ENCODE data around the gene NAGPA. TPM values are rescaled to one million over a fixed set of nuclear protein-coding genes. Genes with fewer than 3 reads are reported as not detected.

Gene NAGPA
- total and polyA plus RNA-seq, 7 experiments from 2014 or later = 17.8 to 42.9 (median 34.1) TPM

- Mint-ChIP-seq H3K4me3 (no peak overlapping the region), H3K9me3 (peaks cover 0 to 2% (median 0%) of the 10 kb centered on the region in 11 donors), H3K36me3 (no peaks in the 10 kb centered on the region), H3K27me3 (peaks cover 28 to 71% (median 43%) of the 10 kb centered on the region in 5 donors), H3K27ac (no peak overlapping the region), H3K4me1 (peaks cover 0 to 10% (median 0%) of the 10 kb centered on the region in 7 donors)
- intact Hi-C loops (cut with micrococcal nuclease) = no loop called here
- Histone ChIP-seq H3K27me3 (ENCODE audit: control insufficient read depth in 2 of 2, insufficient read depth in 2 of 2, low read length in 2 of 2) (no peaks in the 10 kb centered on the region), H3K4me3 (ENCODE audit: low read length) (no peak overlapping the region), H3K36me3 (ENCODE audit: control insufficient read depth in 2 of 3, insufficient read depth in 3 of 3, low read length in 3 of 3) (no peaks in the 10 kb centered on the region), H3K9me3 (ENCODE audit: control insufficient read depth in 2 of 3, low read length in 3 of 3) (no peaks in the 10 kb centered on the region), H3K27ac (ENCODE audit: low read depth, low read length) (no peak overlapping the region), H3K4me1 (ENCODE audit: control insufficient read depth in 2 of 2, insufficient read depth in 2 of 2, low read length in 2 of 2) (no peaks in the 10 kb centered on the region)
- DNase-seq (no peak), ATAC-seq (no peak)
- ChIA-PET POLR2A (no interaction called here), CTCF (no interaction called here)
These were observed 42.0 kb downstream of the NAGPA start for GRCh38 chr16:4991754-4992153.

- no peak overlapping the region for H3K27ac ChIP-seq (ENCODE audit: low read depth, low read length)
- H3K9me3 ChIP-seq (ENCODE audit: control insufficient read depth in 2 of 3, low read length in 3 of 3) = no peaks in the 10 kb centered on the region
- Mint-ChIP-seq H3K27me3 (peaks cover 36 to 68% (median 42%) of the 10 kb centered on the region in 5 donors), H3K27ac (no peak overlapping the region), H3K9me3 (peaks cover 0 to 6% (median 0%) of the 10 kb centered on the region in 11 donors), H3K36me3 (no peaks in the 10 kb centered on the region), H3K4me3 (no peak overlapping the region), H3K4me1 (peaks cover 0 to 10% (median 0%) of the 10 kb centered on the region in 7 donors)
- no peak for DNase-seq
- H3K4me3 ChIP-seq (ENCODE audit: low read length) = no peak overlapping the region
- no peak for ATAC-seq
- no peaks in the 10 kb centered on the region for H3K36me3 ChIP-seq (ENCODE audit: control insufficient read depth in 2 of 3, insufficient read depth in 3 of 3, low read length in 3 of 3)
- H3K4me1 ChIP-seq (ENCODE audit: control insufficient read depth in 2 of 2, insufficient read depth in 2 of 2, low read length in 2 of 2) = no peaks in the 10 kb centered on the region
- CTCF ChIA-PET = no interaction called here
- intact Hi-C loops (cut with micrococcal nuclease) = no loop called here
- H3K27me3 ChIP-seq (ENCODE audit: control insufficient read depth in 2 of 2, insufficient read depth in 2 of 2, low read length in 2 of 2) = no peaks in the 10 kb centered on the region
- POLR2A ChIA-PET = no interaction called here
These were observed 43.3 kb downstream of the NAGPA start for GRCh38 chr16:4990415-4990814.

- no peak overlapping the region for H3K4me3 ChIP-seq (ENCODE audit: low read length)
- intact Hi-C loops (cut with micrococcal nuclease) = no loop called here
- DNase-seq (no peak), ATAC-seq (no peak)
- ChIA-PET POLR2A (no interaction called here), CTCF (no interaction called here)
- Mint-ChIP-seq H3K4me1 (peaks cover 0 to 10% (median 0%) of the 10 kb centered on the region in 7 donors), H3K4me3 (no peak overlapping the region), H3K9me3 (peaks cover 0 to 6% (median 2%) of the 10 kb centered on the region in 11 donors), H3K27ac (no peak overlapping the region), H3K36me3 (no peaks in the 10 kb centered on the region), H3K27me3 (peaks cover 37 to 59% (median 40%) of the 10 kb centered on the region in 5 donors)
- no peaks in the 10 kb centered on the region for H3K9me3 ChIP-seq (ENCODE audit: control insufficient read depth in 2 of 3, low read length in 3 of 3)
- H3K27ac ChIP-seq (ENCODE audit: low read depth, low read length) = no peak overlapping the region
- no peaks in the 10 kb centered on the region for H3K36me3 ChIP-seq (ENCODE audit: control insufficient read depth in 2 of 3, insufficient read depth in 3 of 3, low read length in 3 of 3)
- no peaks in the 10 kb centered on the region for H3K27me3 ChIP-seq (ENCODE audit: control insufficient read depth in 2 of 2, insufficient read depth in 2 of 2, low read length in 2 of 2)
- H3K4me1 ChIP-seq (ENCODE audit: control insufficient read depth in 2 of 2, insufficient read depth in 2 of 2, low read length in 2 of 2) = no peaks in the 10 kb centered on the region
These were observed 44.2 kb downstream of the NAGPA start for GRCh38 chr16:4989391-4990006.

- H3K9me3 ChIP-seq (ENCODE audit: control insufficient read depth in 2 of 3, low read length in 3 of 3) = peaks cover 0 to 4% (median 0%) of the 10 kb centered on the region in 3 experiments
- ChIA-PET POLR2A (no interaction called here), CTCF (no interaction called here)
- intact Hi-C loops (cut with micrococcal nuclease) = no loop called here
- Mint-ChIP-seq H3K4me1 (peaks cover 0 to 10% (median 0%) of the 10 kb centered on the region in 7 donors), H3K36me3 (no peaks in the 10 kb centered on the region), H3K9me3 (peaks cover 0 to 10% (median 2%) of the 10 kb centered on the region in 11 donors), H3K27ac (no peak overlapping the region), H3K4me3 (peak overlapping the region in 1 of 10 donors; percentile 16), H3K27me3 (peaks cover 37 to 57% (median 46%) of the 10 kb centered on the region in 5 donors)
- no peak for ATAC-seq
- no peak for DNase-seq
- H3K4me3 ChIP-seq (ENCODE audit: low read length) = no peak overlapping the region
- H3K36me3 ChIP-seq (ENCODE audit: control insufficient read depth in 2 of 3, insufficient read depth in 3 of 3, low read length in 3 of 3) = no peaks in the 10 kb centered on the region
- H3K27me3 ChIP-seq (ENCODE audit: control insufficient read depth in 2 of 2, insufficient read depth in 2 of 2, low read length in 2 of 2) = no peaks in the 10 kb centered on the region
- H3K4me1 ChIP-seq (ENCODE audit: control insufficient read depth in 2 of 2, insufficient read depth in 2 of 2, low read length in 2 of 2) = no peaks in the 10 kb centered on the region
- no peak overlapping the region for H3K27ac ChIP-seq (ENCODE audit: low read depth, low read length)
These were observed 45.1 kb downstream of the NAGPA start for GRCh38 chr16:4988647-4989046.

- peaks cover 0 to 4% (median 0%) of the 10 kb centered on the region in 3 experiments for H3K9me3 ChIP-seq (ENCODE audit: control insufficient read depth in 2 of 3, low read length in 3 of 3)
- intact Hi-C loops (cut with micrococcal nuclease) = no loop called here
- H3K4me1 ChIP-seq (ENCODE audit: control insufficient read depth in 2 of 2, insufficient read depth in 2 of 2, low read length in 2 of 2) = no peaks in the 10 kb centered on the region
- no peaks in the 10 kb centered on the region for H3K27me3 ChIP-seq (ENCODE audit: control insufficient read depth in 2 of 2, insufficient read depth in 2 of 2, low read length in 2 of 2)
- H3K36me3 Mint-ChIP-seq = no peaks in the 10 kb centered on the region
- no peaks in the 10 kb centered on the region for H3K36me3 ChIP-seq (ENCODE audit: control insufficient read depth in 2 of 3, insufficient read depth in 3 of 3, low read length in 3 of 3)
- peaks cover 0 to 10% (median 0%) of the 10 kb centered on the region in 7 donors for H3K4me1 Mint-ChIP-seq
- H3K9me3 Mint-ChIP-seq = peaks cover 0 to 10% (median 2%) of the 10 kb centered on the region in 11 donors
- ATAC-seq (no peak), DNase-seq (no peak)
- H3K27ac ChIP-seq (ENCODE audit: low read depth, low read length) = no peak overlapping the region
- H3K27me3 Mint-ChIP-seq = peaks cover 36 to 54% (median 44%) of the 10 kb centered on the region in 5 donors
- H3K4me3 ChIP-seq (ENCODE audit: low read length) = no peak overlapping the region
- POLR2A ChIA-PET = no interaction called here
- CTCF ChIA-PET = no interaction called here
- no peak overlapping the region for H3K27ac Mint-ChIP-seq
- H3K4me3 Mint-ChIP-seq = peak overlapping the region in 1 of 10 donors; percentile 35
These were observed 46.0 kb downstream of the NAGPA start for GRCh38 chr16:4987580-4988374.

- peaks cover 0 to 10% (median 0%) of the 10 kb centered on the region in 7 donors for H3K4me1 Mint-ChIP-seq
These were observed 46.5 kb downstream of the NAGPA start for GRCh38 chr16:4987250-4987579.

More at GRCh38 chr16:4987250-4987579, 46.5 kb downstream of the NAGPA start:
- ChIA-PET CTCF (no interaction called here), POLR2A (no interaction called here)
- DNase-seq (no peak), ATAC-seq (no peak)
- Mint-ChIP-seq H3K27ac (no peak overlapping the region), H3K36me3 (no peaks in the 10 kb centered on the region), H3K4me3 (peak overlapping the region in 2 of 10 donors; percentile 8 to 35), H3K27me3 (peaks cover 36 to 49% (median 40%) of the 10 kb centered on the region in 5 donors), H3K9me3 (peaks cover 0 to 10% (median 2%) of the 10 kb centered on the region in 11 donors)
- H3K4me3 ChIP-seq (ENCODE audit: low read length) = no peak overlapping the region
- peaks cover 0 to 4% (median 0%) of the 10 kb centered on the region in 3 experiments for H3K9me3 ChIP-seq (ENCODE audit: control insufficient read depth in 2 of 3, low read length in 3 of 3)
- intact Hi-C loops (cut with micrococcal nuclease) = no loop called here
- H3K4me1 ChIP-seq (ENCODE audit: control insufficient read depth in 2 of 2, insufficient read depth in 2 of 2, low read length in 2 of 2) = no peaks in the 10 kb centered on the region
- no peaks in the 10 kb centered on the region for H3K36me3 ChIP-seq (ENCODE audit: control insufficient read depth in 2 of 3, insufficient read depth in 3 of 3, low read length in 3 of 3)
- no peaks in the 10 kb centered on the region for H3K27me3 ChIP-seq (ENCODE audit: control insufficient read depth in 2 of 2, insufficient read depth in 2 of 2, low read length in 2 of 2)
- H3K27ac ChIP-seq (ENCODE audit: low read depth, low read length) = no peak overlapping the region

Measured in naive thymus-derived CD4-positive, alpha-beta T cell (primary cell).